HG02763 (cell line): ENCODE measurements around the gene RAB27B.
"Not testable (repeated sequence)": the region's sequence is repeated elsewhere in the genome, so short reads cannot be mapped to it uniquely, and the experiment has no call there.

ENCODE experiments used
- ATAC-seq: cut with Tn5 transposase; IDR thresholded peaks from one replicate; pipeline ENCODE4 v1.9.1; 2021; ENCODE audit warnings: mild to moderate bottlenecking, moderate library complexity; ENCODE audit not compliant: unreplicated experiment

The RAB27B gene

GRCh38 chr18:54828281-54828881 lies at the start of gene RAB27B:
Gene RAB27B (plus strand): TSS chr18:54828477. CDS start chr18:54877586, 49,109 bp downstream.
- no peak for ATAC-seq

GRCh38 chr18:54780285-54780861 lies 47.9 kb upstream of the RAB27B start:
- no peak for ATAC-seq

GRCh38 chr18:54780970-54781369 lies 47.3 kb upstream of the RAB27B start:
- ATAC-seq, result no peak

- no peak for ATAC-seq
These were observed 45.1 kb upstream of the RAB27B start for GRCh38 chr18:54783139-54783538.

- no peak for ATAC-seq
These were observed 42.1 kb upstream of the RAB27B start for GRCh38 chr18:54786206-54786605.

- ATAC-seq, result no peak
These were observed 41.2 kb upstream of the RAB27B start for GRCh38 chr18:54787121-54787520.

GRCh38 chr18:54787616-54788015 lies 40.7 kb upstream of the RAB27B start:
- ATAC-seq, result no peak

- no peak for ATAC-seq
These were observed 38.2 kb upstream of the RAB27B start for GRCh38 chr18:54790109-54790508.

- no peak for ATAC-seq
These were observed 36.6 kb upstream of the RAB27B start for GRCh38 chr18:54791657-54792056.

- no peak for ATAC-seq
These were observed 36.2 kb upstream of the RAB27B start for GRCh38 chr18:54792079-54792478.

- ATAC-seq, result no peak
These were observed 33.5 kb upstream of the RAB27B start for GRCh38 chr18:54794823-54795222.

GRCh38 chr18:54798186-54798585 lies 30.1 kb upstream of the RAB27B start:
- no peak for ATAC-seq

GRCh38 chr18:54801374-54801773 lies 26.9 kb upstream of the RAB27B start:
- ATAC-seq, result no peak

GRCh38 chr18:54802178-54802577 lies 26.1 kb upstream of the RAB27B start:
- no peak for ATAC-seq

GRCh38 chr18:54802686-54803395 lies 25.4 kb upstream of the RAB27B start:
- no peak for ATAC-seq

GRCh38 chr18:54805571-54806334 lies 22.5 kb upstream of the RAB27B start:
- no peak for ATAC-seq

- ATAC-seq, result no peak
These were observed 21.8 kb upstream of the RAB27B start for GRCh38 chr18:54806526-54806925.

- no peak for ATAC-seq
These were observed 21.0 kb upstream of the RAB27B start for GRCh38 chr18:54807303-54807702.

GRCh38 chr18:54810662-54811061 lies 17.6 kb upstream of the RAB27B start:
- not testable (repeated sequence) for ATAC-seq

- ATAC-seq, result no peak
These were observed 15.4 kb upstream of the RAB27B start for GRCh38 chr18:54812885-54813284.

- no peak for ATAC-seq
These were observed 15.0 kb upstream of the RAB27B start for GRCh38 chr18:54813305-54813704.
